Testis (tissue), 2 donors: ENCODE data around the gene ATG9A.

Experiments
- CTCF ChIP-seq, 3 experiments: fragments of 450-650 bp in 2 of 3; fragments of 200-600 bp in 1 of 3; sonication (generic) in 1 of 3; IDR thresholded peaks; one replicate each; pipeline ENCODE4 v1.5.1; 2016 to 2019; ENCODE audit warnings: antibody characterized with exemption in 3 of 3, mild to moderate bottlenecking in 2 of 3, moderate library complexity in 1 of 3
- POLR2A ChIP-seq: fragments of 450-650 bp; IDR thresholded peaks from one replicate; pipeline ENCODE4 v1.6.1; 2017; ENCODE audit warnings: antibody characterized with exemption, mild to moderate bottlenecking, moderate library complexity

- TF ChIP-seq CTCF (IDR thresholded peaks at IDR 0.05) (no peak), POLR2A (no peak)
Observed at GRCh38 chr2:219243291-219243761, 13.9 kb upstream of the ATG9A start.
